DMS 273 (cell line): ENCODE results near the gene MORN3.
A peak's percentile ranks its signal among the peaks of the same experiment; 100 is the strongest.
"Not testable (repeated sequence)": the region's sequence is repeated elsewhere in the genome, so short reads cannot be mapped to it uniquely, and the experiment has no call there.

ENCODE experiments used
- DNase-seq: peaks from one replicate; lab custom pipeline; 2025; ENCODE audit not compliant: unreplicated experiment; lab: John Stamatoyannopoulos, UW

The MORN3 gene

DNA sequence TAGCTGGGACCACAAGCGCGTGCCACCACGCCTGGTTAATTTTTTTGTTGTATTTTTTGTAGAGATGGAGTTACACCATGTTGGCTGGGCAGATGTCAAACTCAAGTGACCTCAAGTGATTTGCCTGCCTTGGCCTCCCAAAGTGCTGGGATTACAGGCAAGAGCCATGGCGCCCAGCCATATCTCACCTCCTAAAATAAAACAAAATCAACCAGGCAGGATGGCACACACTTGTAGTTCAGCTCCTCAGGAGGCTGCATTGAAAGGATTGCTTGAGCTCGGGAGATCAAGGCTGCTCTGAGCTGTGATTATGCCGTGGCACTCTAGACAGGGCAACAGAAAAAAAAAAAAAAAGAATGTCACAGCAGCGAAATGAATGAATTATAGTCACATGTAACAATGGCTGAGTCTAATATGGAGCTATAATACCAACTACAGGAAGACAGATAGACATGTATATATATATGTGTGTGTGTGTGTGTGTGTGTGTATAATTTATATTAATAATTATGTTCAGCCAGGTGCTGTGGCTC lies 23.8 kb upstream of the MORN3 start:
- no peak for DNase-seq

DNA sequence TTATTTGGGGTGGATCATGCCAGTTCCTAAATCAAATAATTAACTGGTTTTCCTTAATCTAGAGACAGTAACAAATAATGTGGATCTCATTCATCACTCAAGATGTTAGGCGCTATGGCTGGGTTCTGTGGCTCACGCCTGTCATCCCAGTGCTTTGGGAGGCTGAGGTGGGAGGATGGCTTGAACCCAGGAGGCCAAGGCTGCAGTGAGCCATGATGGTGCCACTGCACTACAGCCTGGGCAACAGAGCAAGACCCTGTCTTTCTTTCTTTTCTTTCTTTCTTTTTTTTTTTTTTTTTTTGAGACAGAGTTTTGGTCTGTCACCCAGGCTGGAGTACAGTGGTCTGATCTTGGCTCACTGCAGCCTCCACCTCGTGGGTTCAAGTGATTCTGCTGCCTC lies 23.3 kb upstream of the MORN3 start:
- not testable (repeated sequence) for DNase-seq

DNA sequence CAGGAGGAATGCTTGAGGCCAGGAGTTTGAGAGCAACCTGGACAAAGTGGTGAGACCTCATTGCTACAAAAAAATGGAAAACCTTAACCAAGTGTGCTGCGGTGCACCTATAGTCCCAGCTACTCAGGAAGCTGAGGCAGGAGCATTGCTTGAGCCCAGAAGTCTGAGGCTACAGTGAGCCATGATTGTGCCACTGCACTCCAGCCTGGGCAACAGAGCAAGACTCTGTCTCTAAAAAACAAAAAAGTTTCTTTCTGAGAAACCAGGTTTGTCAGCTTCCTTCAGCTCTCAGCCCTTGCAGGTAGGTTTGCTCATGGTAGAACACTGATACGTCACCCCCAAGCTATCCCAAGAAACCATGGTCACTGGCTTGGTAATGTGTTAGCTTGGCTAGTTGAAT lies 20.0 kb upstream of the MORN3 start:
- no peak for DNase-seq

DNA sequence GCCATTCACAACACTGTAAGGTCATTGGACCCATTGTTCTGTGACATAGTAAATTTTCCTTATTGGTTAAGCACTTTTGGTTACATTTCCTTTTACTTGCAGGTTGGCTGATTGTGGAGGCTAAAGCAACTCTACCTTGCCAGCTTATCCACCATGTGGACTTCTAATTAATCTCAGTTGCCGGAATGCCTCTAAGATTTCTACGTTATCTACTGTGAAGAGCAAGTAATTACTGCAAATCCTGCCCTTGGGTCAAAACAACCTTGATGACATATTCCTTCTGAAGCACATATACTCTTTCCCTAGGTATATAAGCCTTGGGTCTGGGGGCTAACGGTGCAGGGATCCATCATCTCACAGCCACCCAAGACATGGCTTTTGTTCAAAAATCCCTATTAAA lies 19.5 kb upstream of the MORN3 start:
- no peak for DNase-seq

DNA sequence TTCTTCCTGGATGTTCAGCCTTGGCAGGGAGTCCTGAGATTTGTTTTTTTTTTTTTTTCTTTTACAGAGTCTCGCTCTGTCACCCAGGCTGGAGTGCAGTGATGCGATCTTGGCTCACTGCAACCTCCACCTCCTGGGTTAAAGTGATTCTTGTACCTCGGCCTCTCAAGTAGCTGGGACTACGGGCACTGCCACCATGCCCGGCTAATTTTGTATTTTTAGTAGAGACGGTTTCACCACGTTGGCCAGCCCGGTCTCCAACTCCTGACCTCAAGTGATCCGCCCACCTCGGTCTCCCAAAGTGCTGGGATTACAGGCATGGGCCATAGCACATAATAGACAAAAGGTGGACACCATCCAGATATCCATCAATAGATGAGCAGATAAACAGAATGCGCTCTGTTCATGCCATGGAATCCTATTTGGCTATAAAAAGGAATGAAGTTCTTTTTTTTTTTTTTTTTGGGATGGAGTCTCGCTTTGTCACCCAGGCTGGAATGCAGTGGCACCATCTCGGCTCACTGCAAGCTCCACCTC lies 10.3 kb upstream of the MORN3 start:
- DNase-seq: not testable (repeated sequence)

DNA sequence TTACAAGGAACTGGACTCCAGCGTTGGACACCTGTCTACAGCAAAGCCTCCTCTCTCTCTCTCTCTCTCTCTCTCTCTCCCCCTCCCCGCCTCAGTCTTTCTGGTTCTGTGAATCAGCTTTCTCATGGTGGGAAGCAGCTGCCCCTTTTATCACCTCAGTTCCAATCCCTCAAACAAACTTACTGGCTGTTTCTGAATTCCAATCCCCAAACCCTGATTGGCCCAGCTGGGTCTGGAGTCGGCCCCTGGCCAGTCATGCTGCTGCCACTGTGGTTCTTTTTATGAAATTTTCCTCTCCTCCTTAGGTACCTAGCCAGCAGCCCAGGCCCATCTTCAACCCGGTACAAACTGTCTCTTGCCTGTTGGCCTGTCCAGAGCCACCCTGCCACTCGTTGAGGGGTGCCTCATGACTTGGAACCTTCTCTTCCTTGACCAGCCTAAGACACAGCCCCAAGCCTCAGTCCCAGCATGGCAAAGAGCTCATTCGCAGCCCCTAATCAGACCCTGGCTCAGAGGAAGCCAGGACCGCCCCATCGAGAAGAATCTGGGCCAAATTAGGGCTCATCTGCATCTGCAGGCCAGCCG lies 9.4 kb upstream of the MORN3 start:
- DNase-seq: no peak

DNA sequence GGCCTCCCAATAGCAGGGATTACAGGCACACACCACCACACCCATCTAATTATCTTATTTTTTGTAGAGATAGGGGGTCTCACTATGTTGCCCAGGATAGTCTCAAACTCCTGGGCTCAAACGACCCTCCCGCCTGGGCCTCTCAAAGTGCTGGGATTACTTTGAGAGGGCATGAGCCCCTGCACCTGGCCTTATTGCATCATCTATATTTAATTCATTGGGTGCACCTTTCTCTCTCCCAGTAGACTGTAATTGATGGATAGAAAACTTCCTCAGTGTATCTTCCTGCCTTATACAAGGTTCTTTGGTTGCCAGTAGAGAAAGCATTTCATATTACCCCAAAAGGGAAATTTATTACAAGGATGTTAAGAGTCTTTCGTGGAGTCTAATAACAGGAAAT lies 8.9 kb upstream of the MORN3 start:
- DNase-seq: no peak

DNA sequence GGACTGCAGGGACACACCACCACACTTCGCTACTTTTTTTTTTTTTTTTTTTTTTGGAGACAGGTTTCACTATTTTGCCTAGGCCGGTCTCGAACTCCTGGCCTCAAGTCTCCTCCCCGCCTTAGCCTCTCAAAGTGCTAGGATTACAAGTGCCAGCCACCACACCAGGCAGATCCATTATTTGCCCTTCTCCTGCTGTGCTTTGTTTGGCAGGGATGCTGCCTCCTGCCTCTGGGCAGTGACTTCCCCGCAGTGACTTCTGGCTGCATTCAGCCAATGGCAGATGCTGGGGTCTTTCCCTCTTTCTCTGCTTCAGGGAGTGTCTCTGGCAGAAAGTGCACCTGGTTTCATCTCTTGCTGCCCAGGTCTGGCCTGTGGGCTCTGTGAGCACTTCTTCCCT lies 6.7 kb upstream of the MORN3 start:
- no peak for DNase-seq

DNA sequence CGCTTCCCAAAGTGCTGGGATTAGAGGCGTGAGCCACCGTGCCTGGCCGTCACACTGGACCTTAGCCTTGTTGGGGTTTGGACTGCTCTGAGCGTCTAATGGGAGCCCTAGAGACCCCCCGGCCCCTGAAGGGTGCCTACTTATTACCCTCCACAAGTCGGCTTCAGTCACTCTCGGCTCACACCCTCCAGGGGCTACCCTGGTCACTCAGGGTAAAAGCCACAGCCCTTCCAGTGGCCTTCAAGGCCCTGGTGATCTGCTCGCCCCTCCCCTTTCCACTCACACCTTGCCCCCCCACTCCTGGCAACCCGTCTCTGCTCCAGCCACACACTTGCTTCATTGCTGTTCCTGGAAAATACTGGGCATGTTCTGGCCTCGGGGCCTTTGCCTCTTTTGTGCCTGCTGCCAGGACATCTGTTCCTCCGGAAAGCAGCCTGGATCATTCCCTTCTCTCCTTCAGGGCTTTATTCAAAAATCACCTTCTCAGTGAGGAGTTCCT lies 3.6 kb upstream of the MORN3 start:
- DNase-seq: peak; percentile 87

DNA sequence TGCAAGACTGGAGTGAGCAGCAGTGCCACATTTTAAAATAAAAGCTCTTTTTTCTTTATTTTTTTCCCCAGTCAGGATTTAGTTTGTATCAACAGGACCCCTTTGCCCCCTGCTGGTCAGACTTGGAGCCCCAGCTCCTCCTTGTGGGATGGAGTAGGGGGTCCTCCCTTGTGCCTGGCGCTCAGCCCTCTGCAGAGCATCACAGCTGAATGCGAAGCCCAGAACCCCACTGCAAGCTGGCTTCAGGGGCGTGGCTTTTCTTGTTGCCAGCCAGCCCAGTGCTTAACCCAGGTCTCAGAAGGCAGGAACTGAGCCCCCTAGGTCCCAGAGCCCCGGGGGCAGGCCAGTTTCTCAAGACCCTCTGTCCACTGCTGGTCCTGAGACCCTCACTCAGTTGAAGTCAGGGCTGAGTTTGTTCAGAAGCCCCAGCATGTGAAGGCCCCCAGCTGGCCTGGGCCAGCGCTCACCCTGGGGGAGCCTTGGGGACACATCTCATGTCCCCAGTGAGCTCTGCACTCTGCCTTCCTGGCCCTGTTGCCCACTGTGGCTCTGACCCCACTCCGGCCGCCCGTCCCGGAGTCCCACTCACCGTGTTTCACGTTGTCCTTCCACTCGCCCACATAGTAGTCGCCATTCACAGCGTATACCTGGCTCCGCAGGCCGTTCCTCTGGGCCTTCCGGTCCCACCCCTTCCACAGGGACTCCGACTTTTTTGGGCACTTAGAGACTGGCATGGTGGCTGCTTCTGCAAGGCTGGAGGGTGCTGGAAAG lies 519 bp downstream of the MORN3 start:
- DNase-seq: peak; percentile 67

DNA sequence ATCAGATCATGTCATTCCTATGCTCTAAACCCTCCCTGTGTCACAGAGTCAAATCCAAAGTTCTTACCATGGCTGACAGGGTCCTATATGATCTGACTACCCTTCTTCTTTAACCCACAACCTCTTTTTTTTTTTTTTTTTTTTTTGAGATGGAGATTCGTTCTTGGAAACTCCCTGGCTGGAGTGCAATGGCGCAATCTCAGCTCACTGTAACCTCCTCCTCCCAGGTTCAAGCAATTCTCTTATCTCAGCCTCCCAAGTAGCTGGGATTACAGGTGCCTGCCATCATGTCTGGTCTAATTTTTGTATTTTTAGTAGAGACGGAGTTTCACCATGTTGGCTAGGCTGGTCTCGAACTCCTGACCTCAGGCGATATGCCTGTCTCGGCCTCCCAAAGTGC lies 2.6 kb downstream of the MORN3 start:
- not testable (repeated sequence) for DNase-seq

DNA sequence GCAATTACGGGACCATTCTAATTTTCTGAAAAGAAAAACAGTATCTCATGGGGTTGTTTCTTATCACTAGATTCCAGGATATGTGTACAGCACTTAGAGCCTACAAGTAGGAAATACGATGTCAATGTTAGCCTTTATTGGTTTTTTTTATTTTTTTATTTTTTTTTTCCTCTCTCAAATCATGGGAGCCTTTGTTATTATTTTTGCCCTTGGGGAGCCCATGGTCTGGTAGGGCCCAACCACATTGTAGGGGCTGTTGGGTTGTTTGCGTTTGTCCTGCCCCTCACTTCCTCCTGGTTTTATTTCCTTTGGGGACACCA lies 5.9 kb downstream of the MORN3 start:
- no peak for DNase-seq

DNA sequence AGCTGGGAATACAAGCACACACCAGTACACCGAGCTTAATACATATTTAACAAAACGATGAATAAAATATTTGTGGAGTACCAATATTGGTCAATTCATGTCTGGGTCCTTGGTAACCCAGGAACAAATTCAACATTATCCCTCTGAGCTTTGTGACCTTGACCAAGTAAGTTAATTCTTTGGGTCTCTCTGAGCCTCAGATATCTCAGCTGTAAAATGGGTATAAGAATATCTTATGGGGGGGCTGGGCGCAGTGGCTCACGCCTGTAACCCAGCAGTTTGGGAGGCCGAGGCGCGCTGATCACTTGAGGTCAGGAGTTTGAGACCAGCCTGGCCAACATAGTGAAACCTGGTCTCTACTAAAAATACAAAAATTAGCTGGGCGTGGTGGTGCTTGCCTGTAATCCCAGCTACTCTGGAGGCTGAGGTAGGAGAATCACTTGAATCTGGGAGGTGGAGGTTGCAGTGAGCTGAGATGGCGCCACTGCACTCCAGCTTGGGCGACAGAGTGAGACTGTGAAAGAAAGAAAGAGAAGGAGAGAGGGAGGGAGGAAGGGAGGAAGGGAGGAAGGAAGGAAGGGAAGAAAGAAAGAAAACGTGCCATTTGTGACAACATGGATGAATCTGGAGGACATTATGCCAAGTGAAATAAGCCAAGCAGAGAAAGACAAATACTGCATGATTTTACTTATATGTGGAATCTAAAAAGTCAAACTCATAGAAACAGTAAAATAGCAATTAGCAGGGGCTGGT lies 7.9 kb downstream of the MORN3 start:
- DNase-seq: not testable (repeated sequence)

DNA sequence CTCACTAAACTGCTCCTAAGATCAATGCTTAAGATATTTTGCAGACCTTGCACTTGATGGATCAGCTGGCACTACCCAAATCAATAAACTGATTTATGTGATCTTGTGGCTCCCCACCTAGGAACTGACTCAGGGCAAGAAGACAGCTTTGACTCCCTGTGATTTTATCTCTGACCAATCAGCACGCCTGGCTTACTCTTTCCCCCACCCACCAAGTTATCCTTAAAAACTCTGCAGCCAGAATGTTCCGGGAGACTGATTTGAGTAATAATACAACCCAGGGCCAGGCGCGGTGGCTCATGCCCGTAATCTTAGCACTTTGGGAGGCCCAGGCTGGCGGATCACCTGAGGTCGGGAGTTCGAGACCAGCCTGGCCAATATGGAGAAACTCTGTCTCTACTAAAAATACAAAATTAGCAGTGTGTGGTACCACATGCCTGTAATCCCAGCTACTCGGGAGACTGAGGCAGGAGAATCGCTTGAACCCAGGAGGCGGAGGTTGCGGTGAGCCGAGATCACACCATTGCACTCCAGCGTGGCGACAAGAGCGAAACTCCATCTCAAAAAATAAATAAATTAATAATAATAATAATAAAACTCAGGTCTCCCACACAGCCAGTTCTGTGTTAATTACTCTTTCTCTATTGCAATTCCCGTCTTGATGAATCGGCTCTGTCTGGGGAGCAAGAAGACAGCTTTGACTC lies 12.0 kb downstream of the MORN3 start:
- DNase-seq: no peak

DNA sequence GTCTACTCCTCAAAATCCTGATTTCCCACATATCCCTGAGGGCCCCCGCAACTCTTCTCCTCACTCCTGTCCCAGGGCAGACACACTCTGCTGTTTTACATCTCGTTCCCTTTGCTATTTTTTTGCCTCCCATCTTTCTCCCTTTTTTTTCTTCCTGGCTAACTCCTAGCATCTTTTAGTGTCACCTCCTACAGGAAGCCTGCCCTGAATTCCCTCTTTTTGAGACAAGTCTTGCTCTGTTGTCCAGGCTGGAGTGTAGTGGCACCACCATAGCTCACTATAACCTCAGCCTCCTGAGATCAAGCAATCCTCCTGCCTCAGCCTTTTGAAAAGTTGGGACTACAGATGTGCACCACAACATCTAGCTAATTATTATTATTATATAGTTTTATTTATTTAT lies 13.3 kb downstream of the MORN3 start:
- no peak for DNase-seq

DNA sequence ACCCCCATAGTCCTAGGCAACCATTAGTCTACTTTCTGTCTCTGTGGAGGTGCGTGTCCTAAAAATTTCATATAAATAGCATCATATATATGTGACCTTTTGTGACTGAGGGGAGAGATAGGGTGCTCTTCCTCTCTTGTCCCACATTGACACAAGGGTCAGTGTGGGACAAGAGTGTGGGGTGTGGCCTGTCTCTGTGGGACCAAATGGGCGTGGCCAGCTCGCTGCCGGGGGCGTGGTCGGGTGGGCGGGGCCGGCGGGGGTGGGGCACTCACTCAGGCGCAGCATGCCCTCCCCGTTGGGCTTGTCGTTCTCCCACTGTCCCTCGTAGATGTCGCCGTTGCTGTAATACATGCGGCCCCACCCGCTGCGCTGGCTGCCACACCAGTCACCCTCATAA lies 15.5 kb downstream of the MORN3 start:
- DNase-seq: no peak

DNA sequence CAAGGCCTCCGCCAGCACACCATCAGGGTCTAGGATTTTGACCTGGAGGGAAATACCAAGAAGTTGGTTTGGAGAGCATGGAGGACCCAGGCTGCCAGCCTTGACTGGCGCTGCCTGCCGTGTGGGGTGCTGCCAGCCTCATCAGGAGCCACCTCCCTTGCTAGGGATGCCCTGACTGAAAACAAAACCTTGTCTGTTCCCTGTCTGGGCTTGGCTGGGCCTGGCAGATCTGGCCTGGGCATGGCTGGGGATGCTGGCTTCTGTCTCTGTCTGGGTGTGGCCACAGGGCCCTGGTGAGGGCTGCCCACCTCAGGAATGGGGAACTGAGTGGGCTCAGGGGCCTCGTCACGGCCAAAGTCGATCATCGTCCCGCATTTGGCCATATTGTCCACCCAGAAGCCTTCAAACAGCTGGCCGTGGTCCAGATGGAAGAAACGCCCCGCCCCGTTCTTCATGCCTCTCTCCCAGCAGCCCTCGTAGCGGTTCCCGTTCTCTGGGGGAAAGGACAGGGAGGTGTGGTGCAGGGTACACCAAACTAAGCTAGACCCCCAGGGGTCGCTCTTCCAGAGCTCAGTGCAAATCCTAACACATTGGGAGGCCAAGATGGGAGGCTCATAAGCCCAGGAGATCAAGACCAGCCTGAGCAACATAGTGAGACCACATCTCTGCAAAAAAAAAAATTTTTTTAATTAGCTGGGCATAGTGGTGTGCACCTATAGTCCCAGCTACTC lies 16.5 kb downstream of the MORN3 start:
- peak; percentile 21 for DNase-seq

DNA sequence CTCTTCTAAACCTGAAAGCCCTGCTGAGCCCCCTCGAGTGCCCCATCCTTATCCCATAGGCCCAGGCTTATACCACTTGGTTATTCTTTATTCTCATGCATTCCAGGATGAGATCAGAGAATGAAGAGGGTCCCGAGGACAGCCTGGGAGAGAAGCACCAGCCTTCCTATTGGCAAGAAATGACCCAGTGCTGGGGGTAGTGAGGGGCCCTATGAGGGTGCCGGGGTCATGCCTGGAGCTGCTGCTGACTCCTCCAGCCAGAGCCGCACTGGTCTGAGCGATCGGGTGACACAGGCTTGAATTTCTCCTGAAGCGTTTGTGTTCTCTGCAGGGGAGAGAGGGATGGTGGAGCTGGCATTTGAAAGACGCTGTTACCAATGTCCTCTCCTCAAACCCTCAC lies 18.1 kb downstream of the MORN3 start:
- DNase-seq: no peak

DNA sequence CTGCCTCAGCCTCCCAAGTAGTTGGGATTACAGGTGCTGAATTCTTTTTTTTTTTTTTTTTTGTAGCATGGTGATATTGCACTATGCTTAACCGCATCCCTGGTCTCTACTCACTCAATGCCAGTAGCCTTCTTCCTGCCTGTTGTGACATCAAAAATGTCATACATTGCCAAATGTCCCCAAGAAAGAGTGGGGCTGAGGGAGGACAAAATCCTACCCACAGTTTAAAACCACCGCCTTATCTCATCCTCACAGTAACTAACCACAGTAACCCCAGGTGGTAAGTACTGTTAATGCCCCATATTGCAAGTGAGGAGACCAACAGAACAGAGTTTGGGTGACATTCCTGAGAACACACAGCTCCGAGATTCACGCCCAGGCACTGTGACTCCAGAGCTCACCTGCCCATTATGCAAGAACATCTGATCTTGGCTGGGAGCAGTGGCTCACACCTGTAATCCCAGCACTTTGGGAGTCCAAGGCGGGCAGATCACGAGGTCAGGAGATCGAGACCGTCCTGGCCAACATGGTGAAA lies 19.6 kb downstream of the MORN3 start:
- DNase-seq: no peak

DNA sequence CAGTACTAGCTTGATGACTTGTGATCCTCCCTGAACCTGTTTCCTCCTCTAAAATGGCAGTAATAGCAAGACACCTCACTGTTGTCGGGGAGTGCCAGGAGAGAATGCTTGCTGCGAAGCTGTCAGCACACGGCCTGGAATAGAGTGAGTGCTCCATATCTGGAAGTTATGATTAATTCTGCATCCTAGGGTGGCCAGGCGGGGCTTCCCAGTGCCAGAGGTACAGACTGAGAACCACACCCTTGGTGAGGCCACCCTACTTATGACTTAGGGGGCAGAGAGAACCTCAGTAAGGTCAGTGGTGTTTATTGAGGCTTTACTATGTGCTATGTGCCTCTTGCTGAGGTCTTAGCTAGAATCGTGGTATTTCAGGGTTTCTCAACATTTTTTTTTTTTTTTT lies 20.1 kb downstream of the MORN3 start:
- no peak for DNase-seq
